GM18907 (cell line): ENCODE data around the gene RALGPS1.

ENCODE experiments used
- ATAC-seq: cut with Tn5 transposase; IDR thresholded peaks from one replicate; pipeline ENCODE4 v1.9.1; 2021; ENCODE audit warnings: mild to moderate bottlenecking, moderate library complexity; ENCODE audit not compliant: unreplicated experiment

RALGPS1 gene

DNA sequence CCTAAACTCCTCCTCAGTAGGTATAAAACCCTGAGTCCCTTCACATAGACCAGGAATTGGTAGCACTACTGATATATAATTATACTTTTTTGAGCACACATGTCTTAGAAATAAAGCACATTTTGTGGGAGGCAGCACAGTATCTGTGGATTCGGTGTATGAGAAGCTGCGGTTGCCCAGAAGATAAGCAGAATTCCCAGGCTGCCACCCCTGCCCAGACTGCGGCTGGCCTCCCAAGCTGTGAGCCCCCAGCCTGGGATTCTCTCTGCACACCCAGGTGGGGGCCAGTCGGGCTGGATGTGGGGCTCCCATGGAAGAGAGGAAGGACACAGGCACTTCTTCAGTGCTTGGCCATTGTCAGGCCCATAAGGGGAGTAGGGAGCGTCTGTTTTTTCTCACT is 233.4 kb downstream of the RALGPS1 start:
- ATAC-seq = no peak

DNA sequence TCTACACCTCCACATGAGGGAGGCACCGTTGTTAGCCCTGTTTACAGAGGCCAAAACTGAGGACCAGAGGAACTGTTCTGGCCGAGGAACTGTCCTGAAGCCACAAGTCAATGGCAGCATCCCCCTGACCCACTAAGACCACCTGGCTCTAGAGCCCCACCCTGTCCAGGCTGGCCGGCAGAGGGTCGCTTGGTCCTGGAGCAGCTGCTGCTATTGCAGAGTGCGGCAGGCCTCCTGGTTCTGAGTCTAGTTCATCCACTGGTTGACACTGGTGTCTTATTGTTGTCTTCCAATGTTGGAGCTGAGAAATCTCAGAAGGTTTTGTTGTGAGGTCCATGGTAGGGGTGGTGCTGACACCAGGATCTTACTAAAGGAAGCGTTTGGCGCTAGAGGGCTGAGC is 234.4 kb downstream of the RALGPS1 start:
- no peak for ATAC-seq

DNA sequence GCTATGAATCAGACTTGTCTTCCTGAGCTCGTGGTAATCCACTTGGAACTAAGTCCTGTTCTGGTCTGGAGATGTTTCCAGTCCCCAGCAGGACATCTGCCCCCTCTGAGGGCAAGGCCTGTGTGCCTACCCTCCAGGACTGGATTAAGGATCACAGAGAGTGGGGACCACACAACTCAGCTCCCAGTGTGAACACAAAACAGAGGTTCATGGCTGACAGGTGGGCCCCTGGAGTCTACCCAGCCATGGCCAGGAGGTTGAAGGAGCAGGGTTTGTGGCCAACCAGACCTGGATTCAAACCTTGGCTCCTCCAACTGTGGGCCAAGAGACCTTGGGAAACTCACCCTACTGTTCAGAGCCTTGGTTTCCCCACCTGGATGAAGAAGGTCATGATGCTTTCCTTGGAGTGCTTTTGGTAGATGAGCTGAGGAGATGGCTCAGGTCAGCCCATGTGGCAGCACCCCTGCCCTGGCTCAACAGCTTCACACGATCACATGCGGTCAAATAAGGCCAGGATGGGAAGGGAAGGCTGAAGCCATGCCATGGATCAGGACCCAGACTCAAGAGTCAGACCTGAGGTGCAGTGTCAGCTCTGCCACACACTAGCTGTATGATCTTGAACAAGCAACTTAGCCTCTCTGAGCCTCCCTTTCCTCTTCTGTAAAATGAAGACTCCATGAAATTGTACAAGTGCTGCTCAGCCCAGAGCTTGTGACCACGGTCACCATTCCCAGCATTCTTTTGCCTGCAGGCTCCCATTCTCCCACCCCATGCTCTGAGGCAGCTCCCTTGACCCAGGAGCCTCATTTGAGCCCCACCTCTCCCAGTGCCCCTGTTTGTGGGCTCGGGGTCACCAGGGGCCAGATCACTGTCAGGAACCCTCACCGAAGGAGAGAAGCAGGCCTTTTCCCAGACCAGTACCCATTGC is 235.1 kb downstream of the RALGPS1 start:
- ATAC-seq = no peak

DNA sequence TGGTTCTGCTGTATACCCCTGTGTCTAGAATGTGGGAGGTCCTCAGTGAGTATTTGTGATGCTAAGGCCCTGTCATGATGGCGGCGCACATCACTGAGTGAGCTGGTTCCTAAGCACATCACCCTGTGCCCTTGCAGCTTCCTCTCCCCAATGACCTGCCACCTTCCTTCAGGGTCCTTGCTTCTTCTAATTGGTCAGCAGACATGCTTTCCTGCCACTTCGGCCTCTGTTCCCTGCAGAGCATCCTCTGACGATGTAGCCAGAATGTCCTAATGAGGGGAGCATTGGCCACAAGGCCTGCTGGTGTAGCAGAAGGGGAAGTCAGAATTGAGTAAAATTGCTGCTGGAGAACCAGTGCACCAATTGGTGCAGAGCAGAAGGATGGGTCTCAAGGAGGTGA is 238.9 kb downstream of the RALGPS1 start:
- ATAC-seq = no peak

DNA sequence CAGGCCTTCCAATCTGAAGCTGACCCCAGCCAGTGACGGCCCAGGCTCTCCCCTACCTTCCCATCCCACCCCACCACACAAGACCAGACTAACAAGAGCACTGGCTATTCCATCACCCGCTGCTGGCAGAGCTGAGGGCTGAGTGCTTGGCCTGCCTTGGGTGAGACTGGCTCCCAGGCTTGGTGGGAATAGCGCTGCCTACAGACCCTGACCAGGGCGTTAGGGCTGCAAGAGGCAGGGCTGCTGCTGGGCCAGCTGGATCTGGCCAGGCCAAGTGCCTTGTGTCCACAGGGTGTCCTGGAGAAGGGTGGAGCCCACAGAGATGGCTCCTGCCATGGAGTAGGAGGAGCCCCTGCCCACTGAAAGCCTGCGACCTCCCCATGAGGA is 239.4 kb downstream of the RALGPS1 start:
- peak; percentile 39 for ATAC-seq

DNA sequence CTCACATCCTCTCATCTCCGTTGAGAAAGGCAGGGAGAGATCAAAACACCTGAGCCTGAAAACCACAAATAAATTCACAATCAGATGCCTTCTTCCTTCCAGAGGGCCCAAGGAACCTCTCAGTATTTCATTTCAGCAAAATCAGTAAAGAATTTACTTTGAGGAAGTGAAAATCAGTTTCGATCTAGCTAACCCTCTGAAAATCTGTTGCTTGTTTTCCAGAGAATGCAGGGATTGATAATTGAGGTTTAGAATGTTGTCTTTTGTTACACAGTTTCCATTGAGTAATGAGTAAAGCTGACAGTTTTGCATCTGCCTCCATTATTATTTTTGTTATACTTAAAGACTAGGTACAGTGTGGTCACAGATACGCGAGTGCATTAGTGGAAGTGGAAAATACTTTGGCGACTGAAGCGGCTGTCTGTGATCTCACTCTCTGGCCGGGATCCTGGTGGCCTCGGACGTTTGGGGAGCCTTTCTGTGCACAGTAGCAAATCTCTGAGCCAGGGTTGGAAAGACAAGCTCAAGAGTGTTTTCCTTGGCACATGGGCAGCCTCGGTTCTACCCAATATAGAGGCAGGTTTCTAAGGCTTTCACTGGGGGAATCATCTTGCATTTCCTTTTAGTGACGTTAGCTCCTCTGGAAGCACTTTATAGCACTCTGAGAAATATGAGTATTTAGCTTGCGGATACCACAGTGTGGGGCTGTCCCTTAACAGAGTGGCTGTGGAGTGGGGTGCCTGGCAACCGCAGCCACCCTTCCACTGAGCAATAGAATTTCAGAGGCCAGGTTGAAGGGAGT is 240.0 kb downstream of the RALGPS1 start:
- ATAC-seq = peak; percentile 58

DNA sequence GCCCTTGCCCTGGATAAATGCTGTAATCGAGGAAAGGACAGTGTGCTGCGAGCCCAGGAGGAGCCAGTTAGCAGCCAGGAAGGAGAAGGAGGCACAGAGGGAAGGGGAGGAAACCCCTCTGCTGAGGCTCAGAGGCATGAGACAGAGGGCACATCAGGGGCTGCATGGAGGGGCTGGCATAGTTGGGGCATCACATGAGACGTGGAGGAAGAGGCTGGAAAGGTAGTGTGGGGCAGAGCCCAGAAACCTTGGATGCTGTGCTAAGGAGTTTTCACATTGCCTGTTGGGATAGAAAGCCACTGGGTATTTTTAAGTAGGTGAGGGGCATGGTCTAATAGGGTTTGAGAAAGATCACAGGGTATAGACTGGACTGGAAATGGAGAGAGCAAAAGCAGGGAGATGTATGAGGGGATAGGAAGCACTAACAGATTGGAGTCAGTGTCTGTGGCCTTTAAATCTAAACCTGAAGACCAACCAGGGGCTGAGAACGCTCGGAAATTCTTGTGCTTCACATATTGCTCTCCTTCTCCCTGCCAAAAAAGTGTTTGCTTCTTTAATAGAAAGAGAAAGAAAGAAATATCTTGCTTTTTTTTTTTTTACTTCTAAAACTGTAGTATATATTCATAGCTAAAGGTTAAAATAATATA is 240.9 kb downstream of the RALGPS1 start:
- ATAC-seq = no peak

DNA sequence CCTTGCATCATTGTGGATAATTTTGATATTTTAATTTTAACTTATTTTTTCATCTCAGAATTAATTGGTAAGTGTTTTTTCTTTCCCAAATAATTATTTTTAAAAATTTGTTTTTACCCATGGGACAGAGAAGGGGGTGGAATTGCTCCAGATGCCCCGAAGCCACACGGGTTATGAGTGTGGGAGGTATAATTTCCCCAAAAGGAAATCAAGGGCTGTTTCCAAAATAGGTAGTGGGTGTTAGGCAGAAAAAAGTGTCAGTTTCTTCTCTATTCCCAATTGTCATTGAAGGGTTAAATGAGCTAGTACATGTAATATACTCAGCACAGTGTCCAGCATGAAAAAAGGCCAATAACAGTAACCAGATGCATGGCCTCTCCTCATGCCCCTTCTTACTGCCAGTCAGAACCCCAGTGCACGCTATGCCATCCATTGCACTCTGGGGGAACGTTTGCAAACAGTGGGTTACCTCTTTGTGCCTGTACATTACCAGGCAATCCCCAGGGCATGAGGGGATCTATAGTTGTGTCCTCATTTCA is 244.3 kb downstream of the RALGPS1 start:
- no peak for ATAC-seq

DNA sequence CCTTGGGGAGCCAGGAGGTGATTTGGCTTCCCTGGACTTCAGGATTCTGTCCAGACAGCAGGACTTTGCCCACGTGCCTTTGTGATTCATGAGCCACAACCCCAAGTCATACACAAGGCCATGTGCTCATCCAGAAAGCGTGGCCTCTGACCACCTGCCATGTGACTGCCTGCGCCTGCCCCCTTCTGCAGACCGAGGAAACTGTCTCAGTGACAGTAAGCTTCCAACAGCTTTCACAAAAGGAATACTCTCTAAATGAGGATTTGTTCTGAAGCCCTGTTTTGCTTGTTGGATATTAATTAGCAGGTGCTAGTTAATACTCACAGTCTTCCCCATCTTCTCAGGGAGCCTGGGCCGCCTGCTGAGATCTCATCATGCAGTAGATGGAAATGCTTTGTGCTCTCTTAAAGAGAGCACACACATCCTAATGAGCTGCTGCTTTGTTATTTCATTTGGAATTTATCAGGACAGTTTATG is 244.8 kb downstream of the RALGPS1 start:
- no peak for ATAC-seq

DNA sequence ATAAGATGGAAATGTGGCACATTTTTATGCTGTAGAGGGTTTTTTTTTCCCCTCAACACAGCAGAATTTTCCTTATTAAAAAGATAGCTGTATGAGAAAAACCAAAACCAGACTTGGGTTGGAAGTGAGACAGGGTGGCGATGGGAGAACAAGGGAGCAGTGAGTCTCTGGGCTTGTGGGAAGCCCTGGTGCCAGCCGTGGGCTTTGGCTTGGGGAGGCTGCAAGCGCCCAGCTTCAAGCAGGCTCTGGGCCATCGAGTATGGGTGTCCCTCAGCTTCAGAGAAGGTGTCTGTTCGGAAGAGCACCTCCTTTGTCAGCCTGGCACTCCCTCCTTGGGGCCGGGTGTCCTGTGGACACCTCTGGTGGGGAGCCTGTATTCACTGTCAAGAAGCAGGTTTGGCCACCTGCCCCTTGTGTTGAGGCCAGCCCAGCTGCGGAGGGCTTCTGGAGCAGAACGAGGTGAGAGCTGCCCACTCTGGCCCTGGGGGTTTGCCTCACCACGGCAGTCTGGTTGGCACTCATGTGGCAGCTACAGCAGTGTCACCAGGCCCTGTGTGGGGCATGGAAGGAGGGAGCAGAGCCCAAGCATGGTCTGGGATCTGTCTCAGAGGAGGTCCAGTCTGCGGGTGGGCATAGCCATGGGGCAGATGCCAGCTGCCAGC is 245.5 kb downstream of the RALGPS1 start:
- ATAC-seq = no peak

DNA sequence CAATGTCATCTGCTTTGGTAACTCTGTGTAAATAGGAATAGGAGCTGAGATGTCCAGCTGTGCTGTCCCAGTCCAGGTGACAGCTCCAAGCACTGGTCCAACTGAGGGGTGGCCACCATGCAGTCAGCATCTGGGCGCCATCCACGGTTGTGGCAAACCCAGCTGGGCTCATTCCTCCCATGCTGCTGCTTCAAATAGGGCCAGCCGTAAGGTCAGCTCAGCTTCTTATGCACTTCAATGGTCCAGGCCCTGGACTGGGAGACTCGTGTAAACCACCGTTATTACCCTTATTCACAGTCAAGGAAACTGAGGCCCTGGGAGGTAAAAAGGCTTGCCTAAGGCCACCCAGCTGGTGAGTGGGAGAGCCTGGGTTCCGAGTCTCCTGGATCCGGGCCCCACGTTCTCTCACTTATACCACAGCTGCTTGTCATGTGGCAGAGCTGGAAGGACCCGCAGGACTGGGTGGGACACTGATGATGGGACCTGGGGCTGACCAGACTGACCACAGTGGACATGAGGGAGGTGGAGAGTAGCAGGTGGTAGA is 246.6 kb downstream of the RALGPS1 start:
- no peak for ATAC-seq

DNA sequence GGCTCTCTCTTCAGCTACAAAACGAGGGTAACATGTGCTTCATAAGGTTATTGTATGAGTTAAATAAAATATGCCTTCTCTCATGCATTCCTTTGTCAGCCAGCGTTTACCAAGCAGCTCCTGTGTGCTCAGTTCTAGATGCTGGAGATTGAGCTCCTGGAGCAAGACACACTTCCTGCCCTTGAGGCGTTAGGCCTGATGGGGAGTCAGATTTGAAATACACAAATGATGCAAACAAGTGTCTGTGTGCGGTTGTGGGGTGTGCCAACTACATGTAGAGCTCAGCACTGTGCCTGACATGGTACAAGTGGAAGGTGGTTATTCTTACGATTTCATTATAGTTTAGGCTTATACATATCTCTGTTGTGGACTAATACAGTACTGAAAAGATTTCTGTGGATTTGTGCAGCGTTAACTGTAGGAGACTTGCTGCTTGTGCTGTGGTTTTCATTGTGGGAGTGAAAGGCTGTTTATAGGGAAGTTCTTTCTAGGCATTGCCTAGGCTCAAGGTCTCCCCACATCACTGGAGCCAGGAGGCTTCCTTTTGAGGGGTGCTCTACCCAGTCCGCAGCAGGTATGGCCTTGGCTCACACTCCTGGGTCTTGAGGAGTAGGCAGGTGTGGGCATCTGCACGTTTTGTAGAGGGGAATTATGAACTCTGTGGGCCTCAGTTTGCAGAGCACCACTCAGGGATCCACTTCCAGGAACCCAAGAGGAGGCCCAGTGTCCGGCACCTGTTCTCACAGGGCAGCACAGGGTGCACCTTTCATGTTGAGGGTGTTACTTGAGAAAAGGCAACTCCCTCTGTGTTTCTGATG is 247.7 kb downstream of the RALGPS1 start:
- no peak for ATAC-seq

DNA sequence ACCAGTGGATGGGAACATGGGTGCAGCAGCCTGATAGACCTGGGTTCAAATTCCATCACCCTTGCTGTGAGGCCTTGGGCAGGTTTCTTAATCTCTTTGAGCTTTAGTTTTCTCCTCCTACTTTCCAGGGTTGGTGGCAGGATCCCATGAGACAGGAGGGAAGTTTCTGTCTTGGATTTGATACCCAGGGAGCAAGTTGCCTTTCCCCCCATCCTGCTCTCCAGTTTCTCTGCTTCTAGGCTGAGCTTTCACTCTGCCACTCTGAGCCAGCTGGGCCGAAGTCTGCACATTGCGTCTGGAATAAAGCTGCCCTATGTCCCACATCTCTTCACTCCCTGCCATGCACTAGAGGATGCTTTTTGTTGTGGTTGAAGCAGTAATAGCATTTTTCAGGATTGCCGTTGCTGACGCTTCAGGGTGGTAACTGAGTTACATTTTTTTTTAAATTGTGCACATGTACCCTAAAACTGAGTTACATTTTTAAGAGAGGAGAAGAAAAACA is 248.3 kb downstream of the RALGPS1 start:
- ATAC-seq = no peak

DNA sequence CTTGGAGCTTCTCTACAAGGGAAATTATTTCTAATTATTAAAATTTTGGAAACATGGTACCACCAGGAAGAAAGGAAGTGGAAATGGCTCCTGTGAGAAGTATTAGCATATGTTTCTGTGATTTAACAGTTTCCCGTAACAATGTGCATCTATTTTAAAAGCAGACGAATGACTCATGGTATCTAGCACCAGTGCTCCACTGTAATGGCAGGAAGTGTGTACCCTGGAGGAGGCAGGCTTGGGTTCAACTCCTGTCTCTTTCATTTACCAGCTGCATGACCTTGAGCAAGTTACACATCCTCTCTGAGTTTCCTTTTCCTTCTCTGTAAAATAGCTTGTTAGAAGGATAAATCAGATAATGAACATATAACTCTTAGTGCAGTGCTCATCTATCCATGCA is 248.8 kb downstream of the RALGPS1 start:
- ATAC-seq = no peak

DNA sequence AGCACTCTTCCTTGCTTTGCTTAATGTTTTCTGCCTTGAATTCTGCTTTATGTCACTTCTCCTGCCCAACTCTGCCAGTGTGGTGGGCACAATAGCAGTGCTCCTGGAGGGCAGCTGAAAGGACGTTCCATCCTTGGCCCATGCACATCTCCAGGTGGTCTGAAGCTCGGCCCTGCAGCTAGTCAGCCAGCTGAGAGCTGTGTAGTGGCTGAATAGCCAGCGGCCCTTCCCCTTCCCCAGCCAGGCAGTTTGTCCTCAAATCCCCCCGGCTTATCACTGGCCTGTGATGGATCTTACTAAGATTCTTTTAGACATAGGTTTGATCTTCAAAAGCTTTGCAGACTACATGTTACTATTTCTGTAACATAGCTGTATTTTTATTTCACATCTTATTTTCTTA is 250.5 kb downstream of the RALGPS1 start:
- no peak for ATAC-seq

DNA sequence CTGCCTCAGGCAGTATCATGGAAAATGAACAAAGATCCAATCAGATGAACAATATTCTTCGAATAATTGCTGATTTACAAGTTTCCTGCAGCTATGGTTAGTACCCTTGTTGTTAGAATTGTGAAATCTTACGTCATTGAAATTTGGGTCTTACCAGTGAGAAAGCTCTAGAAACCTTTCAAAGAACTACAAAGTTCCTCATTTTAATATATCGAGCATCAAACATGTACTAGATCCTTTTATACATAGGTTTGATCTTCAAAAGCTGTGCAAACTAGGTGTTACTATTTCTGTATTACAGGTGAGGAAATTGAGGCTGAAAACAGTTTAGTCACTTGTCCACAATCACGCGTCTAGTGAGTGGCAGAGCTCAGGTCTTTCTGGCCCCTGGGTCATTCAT is 251.5 kb downstream of the RALGPS1 start:
- ATAC-seq = peak; percentile 6

DNA sequence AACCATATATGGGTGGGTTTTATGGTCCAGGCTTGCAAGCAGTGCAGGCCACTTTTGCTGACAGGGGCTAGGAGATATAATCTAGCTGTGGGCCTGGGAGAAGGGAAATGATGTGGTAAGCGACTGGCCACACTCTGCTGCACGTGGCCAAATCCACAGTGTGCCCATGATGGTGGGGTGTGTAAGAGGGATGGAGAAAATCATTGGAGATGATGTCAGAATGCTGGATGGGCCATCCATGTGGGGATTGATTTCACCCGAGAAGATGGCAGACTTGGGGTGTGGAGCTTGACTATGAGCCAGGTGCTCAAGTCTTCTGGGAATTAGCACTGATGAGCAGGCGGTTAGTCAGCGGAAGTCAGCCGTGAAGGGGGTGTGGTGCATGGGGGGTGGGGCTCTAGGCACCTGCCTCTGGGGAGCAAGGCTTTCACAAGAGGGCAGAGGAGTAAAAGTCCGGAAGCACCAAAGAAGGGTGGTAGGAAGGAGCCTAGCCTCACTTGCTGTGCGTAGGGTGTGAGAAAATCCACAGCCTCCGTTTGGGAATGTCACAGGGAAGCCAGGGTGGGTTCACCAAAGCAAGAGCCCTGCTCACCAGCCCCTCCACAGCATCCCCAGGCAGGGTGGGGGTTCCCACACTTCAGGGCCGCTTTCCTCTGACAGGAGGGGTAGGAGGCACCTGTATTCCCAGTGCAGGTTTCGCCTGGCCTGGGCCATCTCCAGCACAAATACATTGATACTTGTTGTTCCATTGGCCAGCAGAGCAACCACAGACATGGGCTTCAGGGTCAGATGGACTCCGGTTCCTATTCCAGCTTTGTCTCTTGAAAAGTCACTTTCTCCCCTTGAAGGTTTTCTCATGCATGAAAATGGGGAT is 252.3 kb downstream of the RALGPS1 start:
- ATAC-seq = peak; percentile 67

DNA sequence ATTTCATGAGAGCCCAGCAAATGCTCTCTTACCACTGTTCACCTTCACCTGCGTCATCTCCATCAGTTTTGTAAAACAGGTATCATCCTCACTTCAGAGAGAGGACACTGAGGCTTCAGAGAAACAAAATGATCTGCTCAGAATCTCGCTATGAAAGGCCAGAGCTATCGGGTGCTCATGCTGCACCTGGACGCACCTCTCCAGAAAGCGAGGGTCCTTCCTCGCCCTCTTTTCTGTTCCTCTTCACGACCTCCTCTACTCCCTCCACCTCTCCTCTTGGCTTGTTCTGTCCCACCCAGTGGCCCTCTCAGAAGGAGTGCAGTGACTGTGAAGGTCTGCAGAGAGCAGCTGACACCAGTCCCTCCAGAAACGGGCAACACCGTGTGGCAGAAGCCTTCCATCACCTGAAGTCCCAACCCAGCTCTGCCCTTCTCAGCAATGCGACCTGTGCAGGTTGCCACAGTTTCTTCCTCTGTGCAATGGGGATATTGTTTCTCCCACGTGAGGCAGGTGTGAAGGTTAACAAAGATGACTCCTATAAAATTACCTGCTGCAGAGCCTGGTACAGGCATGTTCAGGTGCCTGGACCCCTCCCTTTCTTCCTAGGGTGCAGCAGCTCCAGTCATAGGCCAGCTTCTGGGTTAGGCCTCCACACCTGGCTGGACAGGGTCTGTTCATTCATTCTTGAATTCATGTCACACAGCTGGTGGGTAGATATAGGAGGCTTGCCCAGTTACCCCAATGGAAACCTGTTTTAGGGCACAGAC is 253.2 kb downstream of the RALGPS1 start:
- ATAC-seq = no peak
